C4-2B (cell line): ENCODE measurements around the gene PRKAG2.

ENCODE experiments used
- ZFX ChIP-seq: fragments of 450-650 bp; IDR thresholded peaks from 2 replicates; pipeline ENCODE4 v1.6.1; 2017
- TF ChIP-seq, protein P1 (sequence below): fragments of 450-650 bp; conservative IDR thresholded peaks from 2 replicates; pipeline ENCODE4 v1.5.1; 2017; ENCODE audit warnings: mild to moderate bottlenecking

DNA sequence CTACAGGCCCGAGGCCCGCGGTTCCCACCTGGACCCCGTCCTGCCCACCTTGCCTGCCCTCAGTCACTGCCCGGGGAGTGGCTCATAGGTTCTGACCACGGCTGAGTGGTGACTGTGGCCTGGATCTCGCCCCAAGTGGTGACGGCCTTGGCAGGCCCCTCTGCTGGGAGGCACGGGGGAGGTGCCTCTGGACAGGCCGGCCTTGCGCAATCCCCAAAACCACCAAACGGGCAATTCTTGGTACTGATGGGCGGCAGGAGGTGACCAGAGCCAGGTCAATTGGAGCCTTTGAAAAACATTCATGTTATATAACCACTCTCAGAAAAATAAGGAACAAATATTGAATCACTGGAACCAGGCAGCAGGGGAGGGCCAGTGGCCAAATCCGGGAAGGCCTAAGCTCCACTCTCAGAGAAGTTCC is 83.4 kb downstream of the PRKAG2 start:
- TF ChIP-seq, protein P1, sequence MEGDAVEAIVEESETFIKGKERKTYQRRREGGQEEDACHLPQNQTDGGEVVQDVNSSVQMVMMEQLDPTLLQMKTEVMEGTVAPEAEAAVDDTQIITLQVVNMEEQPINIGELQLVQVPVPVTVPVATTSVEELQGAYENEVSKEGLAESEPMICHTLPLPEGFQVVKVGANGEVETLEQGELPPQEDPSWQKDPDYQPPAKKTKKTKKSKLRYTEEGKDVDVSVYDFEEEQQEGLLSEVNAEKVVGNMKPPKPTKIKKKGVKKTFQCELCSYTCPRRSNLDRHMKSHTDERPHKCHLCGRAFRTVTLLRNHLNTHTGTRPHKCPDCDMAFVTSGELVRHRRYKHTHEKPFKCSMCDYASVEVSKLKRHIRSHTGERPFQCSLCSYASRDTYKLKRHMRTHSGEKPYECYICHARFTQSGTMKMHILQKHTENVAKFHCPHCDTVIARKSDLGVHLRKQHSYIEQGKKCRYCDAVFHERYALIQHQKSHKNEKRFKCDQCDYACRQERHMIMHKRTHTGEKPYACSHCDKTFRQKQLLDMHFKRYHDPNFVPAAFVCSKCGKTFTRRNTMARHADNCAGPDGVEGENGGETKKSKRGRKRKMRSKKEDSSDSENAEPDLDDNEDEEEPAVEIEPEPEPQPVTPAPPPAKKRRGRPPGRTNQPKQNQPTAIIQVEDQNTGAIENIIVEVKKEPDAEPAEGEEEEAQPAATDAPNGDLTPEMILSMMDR = no peak
- no peak for TF ChIP-seq ZFX
